ENCODE measurements around the gene KBTBD3.
"Not testable (repeated sequence)": the region's sequence is repeated elsewhere in the genome, so short reads cannot be mapped to it uniquely, and the experiment has no call there.

Gene KBTBD3

DNA sequence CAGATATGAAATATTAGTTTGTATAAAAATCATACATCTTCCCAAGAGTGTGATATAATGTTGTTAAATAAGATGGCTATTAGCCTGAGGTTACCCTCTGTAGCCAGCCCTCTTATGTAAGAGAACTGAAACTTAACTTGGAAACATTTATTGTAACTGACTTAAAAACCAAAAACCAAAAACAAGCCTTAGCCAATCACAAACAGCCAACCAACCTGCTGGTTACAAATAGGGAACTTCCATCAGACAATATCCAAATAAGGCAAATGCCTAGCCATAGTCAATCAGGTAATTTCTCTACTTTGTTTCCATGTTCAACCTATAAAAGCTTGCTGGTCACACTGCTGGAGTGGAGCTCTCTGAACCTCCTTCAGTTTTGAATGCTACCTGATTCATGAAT, 14.1 kb downstream of the KBTBD3 start:
- Histone ChIP-seq H3K36me3 (ENCODE audit: low read depth) (no peaks in the 10 kb centered on the region), H3K9me3 (ENCODE audit: severe bottlenecking) (no peaks in the 10 kb centered on the region), H3K27ac (ENCODE audit: poor library complexity, severe bottlenecking) (no peak overlapping the region), H3K27me3 (ENCODE audit: insufficient read depth, poor library complexity, severe bottlenecking) (no peaks in the 10 kb centered on the region), H3K4me3 (ENCODE audit: severe bottlenecking) (no peak overlapping the region), H3K4me1 (ENCODE audit: insufficient read depth, poor library complexity, severe bottlenecking) (no peaks in the 10 kb centered on the region)
- ATAC-seq (ENCODE audit: low read depth): no peak
- TF ChIP-seq, protein P1, sequence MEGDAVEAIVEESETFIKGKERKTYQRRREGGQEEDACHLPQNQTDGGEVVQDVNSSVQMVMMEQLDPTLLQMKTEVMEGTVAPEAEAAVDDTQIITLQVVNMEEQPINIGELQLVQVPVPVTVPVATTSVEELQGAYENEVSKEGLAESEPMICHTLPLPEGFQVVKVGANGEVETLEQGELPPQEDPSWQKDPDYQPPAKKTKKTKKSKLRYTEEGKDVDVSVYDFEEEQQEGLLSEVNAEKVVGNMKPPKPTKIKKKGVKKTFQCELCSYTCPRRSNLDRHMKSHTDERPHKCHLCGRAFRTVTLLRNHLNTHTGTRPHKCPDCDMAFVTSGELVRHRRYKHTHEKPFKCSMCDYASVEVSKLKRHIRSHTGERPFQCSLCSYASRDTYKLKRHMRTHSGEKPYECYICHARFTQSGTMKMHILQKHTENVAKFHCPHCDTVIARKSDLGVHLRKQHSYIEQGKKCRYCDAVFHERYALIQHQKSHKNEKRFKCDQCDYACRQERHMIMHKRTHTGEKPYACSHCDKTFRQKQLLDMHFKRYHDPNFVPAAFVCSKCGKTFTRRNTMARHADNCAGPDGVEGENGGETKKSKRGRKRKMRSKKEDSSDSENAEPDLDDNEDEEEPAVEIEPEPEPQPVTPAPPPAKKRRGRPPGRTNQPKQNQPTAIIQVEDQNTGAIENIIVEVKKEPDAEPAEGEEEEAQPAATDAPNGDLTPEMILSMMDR (IDR thresholded peaks at IDR 0.05; ENCODE audit: poor library complexity, severe bottlenecking): no peak
- no peak for DNase-seq (ENCODE audit: low spot score)

DNA sequence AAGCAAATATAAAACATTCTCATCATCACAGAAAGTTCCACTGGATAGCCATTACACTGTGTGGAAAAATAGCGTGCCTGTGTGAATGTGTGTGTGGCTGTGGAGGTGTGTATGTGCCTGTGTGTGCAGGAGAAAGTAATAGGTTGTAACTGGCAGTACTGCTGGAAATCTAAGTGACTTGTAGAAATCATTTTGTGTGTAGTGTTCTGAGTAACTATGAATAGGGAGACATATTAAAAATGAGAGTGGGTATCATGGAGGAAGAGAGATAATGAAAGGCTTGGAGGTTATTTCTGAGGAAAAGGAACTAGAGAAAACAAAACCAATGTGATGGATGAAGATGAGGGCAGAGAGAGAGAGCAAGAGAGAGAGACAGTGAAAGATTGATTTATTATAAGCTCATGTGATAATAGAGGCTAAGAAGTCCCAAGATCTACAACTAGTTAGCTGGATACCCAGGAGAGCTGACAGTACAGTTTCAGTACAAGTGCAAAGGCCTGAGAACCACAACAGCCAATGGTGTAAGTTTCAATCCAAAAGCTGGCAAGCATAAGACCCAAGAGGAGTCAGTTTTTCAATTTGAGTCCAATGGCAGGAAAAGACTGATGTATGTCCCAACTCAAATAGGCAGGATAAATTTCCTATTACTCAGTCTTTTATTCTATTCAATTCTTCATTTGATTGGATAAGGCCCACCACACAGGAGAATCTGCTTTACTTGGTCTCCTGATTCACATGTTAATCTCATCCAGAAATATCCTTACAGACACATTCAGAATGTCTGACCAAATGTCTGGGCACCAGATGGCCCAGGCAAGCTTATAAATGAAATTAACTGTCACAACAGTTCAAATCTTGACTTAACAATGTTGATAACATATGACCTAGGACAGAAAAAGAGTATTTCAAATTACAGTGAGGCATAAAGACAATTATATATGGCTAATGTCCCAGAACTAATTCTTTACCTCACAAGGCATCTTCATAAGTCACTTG, 14.9 kb downstream of the KBTBD3 start:
- Histone ChIP-seq H3K4me3 (ENCODE audit: severe bottlenecking) (no peak overlapping the region), H3K36me3 (ENCODE audit: low read depth) (no peaks in the 10 kb centered on the region), H3K4me1 (ENCODE audit: insufficient read depth, poor library complexity, severe bottlenecking) (no peaks in the 10 kb centered on the region), H3K27me3 (ENCODE audit: insufficient read depth, poor library complexity, severe bottlenecking) (no peaks in the 10 kb centered on the region), H3K9me3 (ENCODE audit: severe bottlenecking) (no peaks in the 10 kb centered on the region), H3K27ac (ENCODE audit: poor library complexity, severe bottlenecking) (no peak overlapping the region)
- DNase-seq (ENCODE audit: low spot score) (no peak), ATAC-seq (ENCODE audit: low read depth) (no peak)
- TF ChIP-seq, protein P1 (IDR thresholded peaks at IDR 0.05; ENCODE audit: poor library complexity, severe bottlenecking): no peak

DNA sequence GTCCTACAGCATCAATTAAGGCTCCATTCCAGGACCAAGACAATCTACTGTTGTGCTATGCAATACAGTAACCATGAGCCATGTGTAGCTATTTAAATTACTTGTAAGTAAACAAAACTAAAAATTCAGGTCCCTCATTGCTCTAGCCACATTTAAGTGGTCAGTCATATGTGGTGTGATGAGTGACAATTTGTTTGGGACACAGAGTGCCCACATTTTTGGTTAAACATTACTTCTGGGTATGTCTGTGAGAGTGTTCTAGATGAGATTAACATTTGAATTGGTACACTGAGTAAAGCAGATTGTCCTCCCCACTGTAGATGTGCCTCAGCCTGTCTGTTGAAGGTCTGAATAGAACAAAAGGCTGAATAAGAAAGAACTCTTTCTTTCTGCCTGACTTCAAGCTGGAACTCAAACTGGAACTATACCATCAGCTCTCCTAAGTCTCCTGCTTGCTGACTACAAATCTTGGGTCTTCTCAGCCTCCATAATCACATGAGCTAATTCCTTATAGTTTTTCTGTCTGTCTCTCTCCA, 15.8 kb downstream of the KBTBD3 start:
- Histone ChIP-seq H3K27ac (ENCODE audit: poor library complexity, severe bottlenecking) (no peak overlapping the region), H3K9me3 (ENCODE audit: severe bottlenecking) (no peaks in the 10 kb centered on the region), H3K36me3 (ENCODE audit: low read depth) (no peaks in the 10 kb centered on the region), H3K4me3 (ENCODE audit: severe bottlenecking) (no peak overlapping the region), H3K4me1 (ENCODE audit: insufficient read depth, poor library complexity, severe bottlenecking) (no peaks in the 10 kb centered on the region), H3K27me3 (ENCODE audit: insufficient read depth, poor library complexity, severe bottlenecking) (no peaks in the 10 kb centered on the region)
- ATAC-seq (ENCODE audit: low read depth): no peak
- TF ChIP-seq, protein P1 (IDR thresholded peaks at IDR 0.05; ENCODE audit: poor library complexity, severe bottlenecking): no peak
- no peak for DNase-seq (ENCODE audit: low spot score)

DNA sequence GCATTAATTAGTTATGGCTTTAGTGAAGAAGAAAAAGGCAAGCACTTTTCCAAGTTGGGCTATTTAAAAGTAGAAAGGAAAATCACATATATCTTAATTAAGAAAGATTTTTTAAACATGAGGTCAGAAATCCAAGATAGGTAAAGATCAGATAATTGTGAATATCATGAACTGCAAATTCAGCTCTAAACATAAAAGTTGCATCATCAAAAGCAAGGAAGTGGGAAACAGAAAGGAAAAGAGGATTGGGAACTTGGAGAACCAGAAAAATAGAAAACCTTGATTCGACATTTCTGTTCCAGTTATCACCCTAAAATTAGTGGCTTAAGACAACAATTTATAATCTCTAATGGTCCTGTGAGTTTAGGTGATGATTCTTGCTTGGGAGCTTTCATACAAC, 17.5 kb downstream of the KBTBD3 start:
- Histone ChIP-seq H3K9me3 (ENCODE audit: severe bottlenecking) (no peaks in the 10 kb centered on the region), H3K4me3 (ENCODE audit: severe bottlenecking) (no peak overlapping the region), H3K27me3 (ENCODE audit: insufficient read depth, poor library complexity, severe bottlenecking) (no peaks in the 10 kb centered on the region), H3K36me3 (ENCODE audit: low read depth) (no peaks in the 10 kb centered on the region), H3K27ac (ENCODE audit: poor library complexity, severe bottlenecking) (no peak overlapping the region), H3K4me1 (ENCODE audit: insufficient read depth, poor library complexity, severe bottlenecking) (no peaks in the 10 kb centered on the region)
- TF ChIP-seq, protein P1 (IDR thresholded peaks at IDR 0.05; ENCODE audit: poor library complexity, severe bottlenecking): no peak
- DNase-seq (ENCODE audit: low spot score) (no peak), ATAC-seq (ENCODE audit: low read depth) (no peak)

DNA sequence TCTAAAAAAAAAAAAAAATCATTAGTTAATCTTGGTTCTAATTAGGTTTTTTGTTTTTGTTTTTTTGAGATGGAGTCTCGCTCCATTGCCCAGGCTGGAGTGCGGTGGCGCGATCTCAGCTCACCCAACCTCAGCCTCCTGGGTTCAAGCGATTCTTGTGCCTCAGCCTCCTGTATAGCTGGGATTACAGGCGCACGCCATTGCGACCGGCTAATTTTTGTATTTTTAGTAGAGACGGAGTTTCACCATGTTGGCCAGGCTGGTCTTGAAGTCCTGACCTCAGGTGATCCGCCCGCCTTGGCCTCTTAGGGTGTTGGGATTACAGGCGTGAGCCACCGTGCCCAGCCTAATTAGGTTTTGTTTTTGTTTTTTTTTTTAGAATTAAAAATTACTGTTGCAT, 18.8 kb downstream of the KBTBD3 start:
- H3K36me3 ChIP-seq (ENCODE audit: low read depth); H3K27ac ChIP-seq (ENCODE audit: poor library complexity, severe bottlenecking); DNase-seq (ENCODE audit: low spot score); H3K4me1 ChIP-seq (ENCODE audit: insufficient read depth, poor library complexity, severe bottlenecking); ATAC-seq (ENCODE audit: low read depth); H3K4me3 ChIP-seq (ENCODE audit: severe bottlenecking); H3K9me3 ChIP-seq (ENCODE audit: severe bottlenecking); H3K27me3 ChIP-seq (ENCODE audit: insufficient read depth, poor library complexity, severe bottlenecking): not testable (repeated sequence)

Data from RWPE2 (cell line).